Effector CD8-positive, alpha-beta T cell (primary cell): ENCODE measurements around the gene IFRD2.

Experiments
- DNase-seq: peaks from one replicate; lab custom pipeline; 2025; lab: John Stamatoyannopoulos, UW

Gene IFRD2

DNA sequence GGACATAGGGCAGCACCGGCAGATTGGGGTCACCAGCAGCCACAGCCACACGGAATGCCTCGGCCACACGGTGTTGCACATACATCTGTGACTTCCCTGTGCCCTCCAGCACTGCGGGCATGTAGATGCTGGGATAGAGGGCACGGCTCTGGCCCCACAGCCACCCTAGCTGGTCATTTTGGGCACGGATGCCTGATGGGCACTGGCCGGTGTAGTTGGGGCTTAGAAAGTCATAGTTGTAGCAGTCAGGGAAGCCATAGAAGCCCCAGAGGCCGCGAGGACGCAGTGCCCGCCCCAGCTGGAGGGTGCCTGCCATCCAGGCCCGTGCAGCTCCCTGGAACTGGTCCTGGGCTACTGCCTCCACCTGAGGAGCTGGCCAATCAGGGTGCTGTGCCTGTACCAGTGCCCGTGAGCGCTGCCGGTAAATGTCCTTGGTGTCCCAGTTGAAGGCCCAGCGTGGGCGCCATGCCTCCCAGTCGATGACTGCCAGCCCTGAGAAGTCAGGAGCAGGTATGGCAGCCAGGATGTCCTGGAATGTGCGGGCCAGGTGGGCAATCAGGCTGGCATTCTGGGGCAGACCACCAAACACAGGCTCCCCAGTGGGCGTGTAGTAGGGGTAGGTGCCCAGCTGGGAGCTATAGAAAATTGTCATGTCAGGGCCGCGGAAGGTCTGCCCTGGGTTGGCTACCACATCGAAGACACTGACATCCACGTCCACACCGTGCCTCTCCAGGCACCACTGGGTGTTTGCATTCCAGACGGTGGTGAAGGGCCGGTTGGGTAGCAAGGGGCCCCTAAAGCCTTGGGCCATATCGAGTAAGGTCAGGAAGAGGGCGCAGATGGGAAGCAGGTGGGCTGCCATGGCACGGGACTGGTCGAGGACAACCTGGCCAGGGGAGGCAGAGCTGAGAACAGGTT, 10.1 kb upstream of the IFRD2 start:
- DNase-seq: no peak

DNA sequence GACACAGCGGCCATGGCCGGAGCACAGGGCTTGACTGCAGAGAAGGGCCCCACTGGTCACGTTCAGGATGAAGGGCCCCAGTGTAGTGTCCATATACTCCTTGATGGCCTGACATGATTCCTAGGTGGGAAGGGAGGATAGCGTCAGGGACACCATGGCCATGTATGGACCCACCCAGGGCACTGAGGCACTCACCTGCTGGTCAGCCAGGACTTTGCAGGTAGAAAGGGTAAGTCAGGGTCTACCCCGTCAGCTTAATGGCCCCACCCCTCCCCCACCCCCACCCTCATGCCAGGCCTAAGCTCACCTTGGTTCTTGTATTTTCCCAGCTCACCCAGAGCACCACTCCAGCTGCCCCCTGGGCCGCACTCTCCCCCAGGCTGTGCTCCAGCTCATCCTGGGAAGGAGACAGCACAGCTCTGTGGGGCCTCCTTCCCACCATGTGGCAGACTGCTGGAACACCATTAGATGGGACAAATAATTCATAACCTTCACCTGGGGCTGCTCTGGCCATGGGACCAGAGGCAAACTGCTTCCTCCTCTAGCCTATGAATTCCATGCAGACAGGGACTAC, 8.5 kb upstream of the IFRD2 start:
- DNase-seq: no peak

GRCh38 chr3:50299929-50300680, 7.9 kb upstream of the IFRD2 start:
- no peak for DNase-seq

DNA sequence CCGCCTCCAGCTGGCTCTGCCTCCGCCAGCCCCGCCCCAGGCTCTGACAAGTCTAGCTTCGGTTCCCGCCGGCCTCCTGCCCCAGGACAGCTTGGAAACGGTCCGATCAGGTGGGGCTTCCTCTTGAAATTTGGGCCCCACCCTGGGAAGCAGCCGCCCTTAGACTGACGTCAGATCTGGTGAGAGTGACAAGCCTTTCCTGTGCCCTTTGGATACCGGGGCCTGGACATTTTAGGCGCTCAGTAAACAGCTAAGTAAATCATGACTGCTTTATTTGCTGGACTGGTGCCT, 7.4 kb upstream of the IFRD2 start:
- DNase-seq: no peak

GRCh38 chr3:50298836-50299637, 6.8 kb upstream of the IFRD2 start, which contains the start of the genes HYAL3 and NAA80:
TSS of gene HYAL3 (minus strand) at chr3:50299405. CDS start at chr3:50295602, 3,803 bp downstream.
TSS of gene NAA80 (minus strand) at chr3:50299405. CDS start at chr3:50297463, 1,942 bp downstream.
- peak; percentile 98 for DNase-seq

DNA sequence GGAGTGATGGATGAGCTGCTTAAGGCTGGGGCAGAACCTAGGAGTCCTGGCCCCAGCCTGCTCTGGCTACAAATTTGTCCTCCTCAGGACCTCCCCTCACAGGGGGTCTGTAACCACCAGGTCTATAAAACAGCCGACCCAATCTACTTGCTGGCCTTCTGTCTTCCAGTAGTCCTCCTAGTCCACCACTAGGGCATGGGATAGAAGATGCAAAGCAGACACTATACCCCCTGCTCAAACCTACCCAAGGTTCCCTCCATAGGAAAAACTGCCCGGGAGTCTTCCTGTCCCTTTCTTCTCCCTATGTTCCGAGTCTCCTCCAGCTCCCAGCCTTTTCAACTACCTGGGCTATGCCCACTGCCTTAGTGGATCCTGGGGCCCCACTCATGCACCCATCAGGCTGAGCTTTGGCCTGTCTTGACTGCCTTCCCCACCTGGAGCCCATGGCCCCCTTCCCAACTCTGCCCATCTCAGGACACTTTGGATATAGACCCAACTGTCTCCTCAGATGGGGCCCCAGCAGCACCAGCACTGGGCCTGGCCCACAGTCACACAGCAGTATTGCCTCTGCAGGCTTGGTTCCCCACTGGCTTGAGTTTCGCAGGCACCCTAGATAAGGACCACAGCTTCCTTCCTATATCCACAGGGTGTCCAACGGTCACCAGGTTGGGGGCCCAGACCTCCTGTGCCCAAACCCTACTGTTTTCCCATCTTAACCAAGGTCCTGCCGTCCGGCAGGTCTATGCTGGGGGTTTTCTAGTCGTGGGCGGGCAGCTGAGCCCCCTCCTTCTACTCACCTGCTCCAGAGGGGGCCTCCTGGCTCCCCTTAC, 5.9 kb upstream of the IFRD2 start:
- no peak for DNase-seq

- DNase-seq: no peak
Observed at GRCh38 chr3:50297384-50297775, 5.2 kb upstream of the IFRD2 start.

DNA sequence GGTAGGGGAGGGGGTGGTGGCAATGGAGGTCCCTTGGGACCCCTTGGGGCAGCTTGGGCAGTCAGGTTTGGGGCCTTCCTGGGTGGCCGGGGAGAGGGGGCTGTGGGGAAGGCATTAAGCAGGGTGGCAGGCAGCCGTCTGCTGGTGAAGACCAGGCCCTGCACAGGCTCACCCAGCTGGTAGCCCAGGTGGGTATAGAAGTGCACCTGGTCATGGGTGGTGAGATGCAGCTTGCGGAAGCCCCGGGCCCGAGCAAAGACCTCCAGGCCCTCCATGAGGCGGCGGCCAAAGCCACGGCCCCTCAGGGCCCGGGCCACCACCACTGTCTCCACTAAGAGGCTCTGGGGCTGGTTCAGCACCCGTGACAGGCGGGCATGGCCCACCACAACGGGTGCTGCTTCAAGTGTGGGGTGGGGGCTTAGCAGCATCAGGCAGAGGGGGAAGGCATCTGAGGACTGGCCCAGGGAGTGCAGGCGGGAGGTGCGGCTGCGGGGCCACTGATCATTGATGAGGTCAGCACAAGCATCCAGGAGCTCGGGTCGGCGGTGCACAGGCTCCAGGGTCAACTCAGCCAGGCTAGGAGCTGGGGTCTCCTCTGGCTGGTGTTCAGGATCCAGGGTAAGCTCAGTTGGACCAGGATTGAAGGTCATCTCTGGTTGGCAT, 4.6 kb upstream of the IFRD2 start:
- DNase-seq: no peak

DNA sequence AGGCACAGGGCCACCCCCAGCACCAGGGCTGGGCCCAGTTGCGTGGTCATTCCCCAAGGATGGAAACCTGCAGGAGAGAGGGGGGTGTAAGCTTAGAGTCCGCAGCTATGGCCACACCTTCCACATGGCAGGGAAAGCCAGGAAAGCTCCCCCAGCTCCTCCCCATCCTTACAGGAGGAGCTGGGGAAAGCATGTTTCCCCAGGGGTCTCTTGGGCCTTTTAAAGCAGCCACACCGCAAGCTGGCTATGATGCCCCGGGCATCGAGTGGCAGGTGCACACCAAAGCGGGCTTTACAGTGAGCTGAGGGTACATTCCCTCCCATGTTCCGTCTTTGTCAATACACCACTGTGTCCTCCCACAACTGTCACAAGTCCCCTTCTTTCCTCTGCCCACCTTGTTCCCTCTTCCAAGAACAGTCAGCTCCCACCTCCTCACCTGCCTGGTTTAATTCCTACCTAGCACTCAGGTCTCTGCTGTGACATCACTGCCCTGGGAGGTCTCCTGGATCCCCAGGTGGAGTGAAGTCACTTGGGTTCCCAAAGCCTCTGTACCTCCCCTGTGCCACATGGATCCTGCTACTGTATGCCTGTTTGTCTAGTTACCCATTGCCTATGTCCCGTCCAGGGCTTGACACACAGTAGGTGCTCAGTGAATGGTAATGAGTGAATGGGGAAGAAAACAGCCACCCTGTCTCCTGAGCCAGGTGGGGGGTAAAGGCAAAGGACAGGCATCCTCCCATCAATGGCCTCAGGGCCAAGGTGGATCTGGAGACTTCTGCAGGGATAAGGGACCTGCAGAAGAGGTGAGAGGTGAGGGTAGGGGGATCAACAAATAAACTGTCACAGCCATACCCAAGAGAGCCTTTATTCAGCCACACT, 3.6 kb upstream of the IFRD2 start:
- no peak for DNase-seq

- no peak for DNase-seq
Observed at GRCh38 chr3:50294492-50295403, 2.5 kb upstream of the IFRD2 start.

DNA sequence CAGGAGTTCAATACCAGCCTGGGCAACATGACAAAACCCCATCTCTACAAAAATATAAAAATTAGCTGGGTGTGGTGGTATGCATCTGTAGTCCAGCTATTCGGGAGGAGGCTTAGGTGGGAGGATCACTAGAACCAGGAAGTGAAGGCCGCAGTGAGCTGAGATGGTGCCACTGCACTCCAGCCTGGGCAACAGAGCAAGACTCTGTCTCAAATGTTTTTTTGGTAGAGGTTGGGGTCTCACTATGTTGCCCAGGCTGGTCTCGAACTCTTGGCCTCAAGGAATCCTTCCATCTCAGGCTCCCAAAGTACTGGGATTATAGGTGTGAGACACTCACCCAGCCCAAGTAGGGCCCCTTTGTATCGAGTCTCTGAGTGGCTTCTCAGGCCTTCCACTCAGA, 1.9 kb upstream of the IFRD2 start:
- DNase-seq: no peak

DNA sequence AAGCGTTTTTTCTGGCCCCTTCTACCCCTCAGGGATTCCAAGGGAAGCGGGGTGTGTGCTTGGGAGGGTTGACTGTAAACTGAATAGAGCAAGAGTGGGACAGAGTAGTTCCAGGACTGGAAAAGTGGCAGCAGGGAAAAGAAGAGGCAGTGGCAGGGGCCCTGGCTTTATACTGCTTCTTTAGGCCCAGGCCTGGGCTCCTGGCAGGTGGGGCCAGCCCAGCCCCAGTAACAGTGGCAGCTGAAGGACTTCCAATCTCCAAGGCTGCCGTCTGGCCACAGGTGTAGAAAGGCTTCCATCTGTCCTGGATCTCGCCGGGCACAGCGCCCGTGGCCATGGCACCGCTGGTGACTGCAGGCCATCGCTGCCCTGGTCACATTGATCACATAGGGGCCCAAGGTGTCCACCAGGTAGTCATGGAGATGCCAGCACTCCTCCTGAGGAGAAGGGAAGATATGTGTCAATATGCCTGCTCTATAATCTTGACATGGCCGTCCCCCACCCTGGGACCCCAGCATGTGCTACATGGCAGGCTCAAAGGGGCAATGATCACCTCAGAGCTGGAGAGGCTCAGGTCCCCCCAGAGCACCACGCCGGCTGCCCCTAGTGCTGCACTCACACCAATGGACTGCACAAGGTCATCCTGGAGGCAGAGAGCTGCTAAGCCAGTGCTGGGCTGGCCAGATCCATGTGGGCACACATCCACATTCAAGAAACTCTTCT, 1.0 kb upstream of the IFRD2 start:
- no peak for DNase-seq

GRCh38 chr3:50290161-50290641, 2.0 kb downstream of the IFRD2 start:
- DNase-seq: no peak

- DNase-seq: no peak
Observed at GRCh38 chr3:50289130-50289529, 3.1 kb downstream of the IFRD2 start.

- DNase-seq: no peak
Observed at GRCh38 chr3:50288387-50289007, 3.7 kb downstream of the IFRD2 start.

DNA sequence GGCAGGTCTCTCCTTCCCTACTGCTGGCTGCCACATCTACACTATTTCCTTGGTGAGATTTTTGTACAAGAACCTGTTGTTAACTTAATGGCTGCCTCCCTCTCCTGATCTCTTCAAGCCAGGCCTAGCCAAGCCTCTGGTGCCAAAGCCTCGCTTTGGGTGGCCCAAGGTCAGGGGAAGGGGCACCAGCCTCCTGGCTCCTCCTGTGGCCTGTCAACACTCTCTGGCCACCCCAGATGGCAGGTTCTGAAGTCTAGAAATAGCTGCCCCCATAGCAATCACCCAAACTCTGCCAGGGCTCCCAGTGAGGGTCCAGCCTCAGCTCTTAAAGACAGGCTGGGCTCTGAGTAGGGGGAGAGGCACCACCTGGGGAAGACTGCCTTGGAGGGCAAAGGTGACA, 5.0 kb downstream of the IFRD2 start:
- no peak for DNase-seq
